KMS-11 (cell line): ENCODE results near the gene PRKCH.

ENCODE experiments used
- H2AFZ ChIP-seq: fragments of 200-600 bp; sonication (generic); 2 replicates; pipeline ENCODE4 v1.6.1; 2016; ENCODE audit warnings: antibody characterized with exemption, mixed run types, low read depth
- H3K27ac ChIP-seq: fragments of 200-600 bp; sonication (generic); 2 replicates; pipeline ENCODE4 v1.6.1; 2016; ENCODE audit warnings: mild to moderate bottlenecking, mixed run types
- H3K27me3 ChIP-seq: fragments of 200-600 bp; sonication (generic); 2 replicates; pipeline ENCODE4 v1.6.1; 2017; ENCODE audit warnings: mild to moderate bottlenecking, low read depth, mixed run types, moderate library complexity; ENCODE audit not compliant: insufficient read depth
- H3K36me3 ChIP-seq: fragments of 200-600 bp; sonication (generic); 2 replicates; pipeline ENCODE4 v1.6.1; 2017; ENCODE audit warnings: mild to moderate bottlenecking, mixed run types; ENCODE audit not compliant: insufficient read depth
- H3K4me1 ChIP-seq: fragments of 200-600 bp; sonication (generic); 2 replicates; pipeline ENCODE4 v1.6.1; 2016; ENCODE audit warnings: mild to moderate bottlenecking, low read depth, mixed run types; ENCODE audit not compliant: poor library complexity, severe bottlenecking
- H3K4me2 ChIP-seq: fragments of 200-600 bp; sonication (generic); 2 replicates; pipeline ENCODE4 v1.7.0; 2016; ENCODE audit warnings: mild to moderate bottlenecking, mixed run types
- H3K4me3 ChIP-seq: fragments of 200-600 bp; sonication (generic); IDR thresholded peaks from 2 replicates; pipeline ENCODE4 v1.6.1; 2017; ENCODE audit warnings: low read depth, low read length, mixed read lengths; ENCODE audit not compliant: insufficient read depth
- H3K79me2 ChIP-seq: fragments of 200-600 bp; sonication (generic); 2 replicates; pipeline ENCODE4 v1.6.1; 2016; ENCODE audit warnings: low read depth, mixed run types; ENCODE audit not compliant: insufficient read depth
- H3K9ac ChIP-seq: fragments of 200-600 bp; sonication (generic); 2 replicates; pipeline ENCODE4 v1.6.1; 2016; ENCODE audit warnings: mild to moderate bottlenecking, mixed run types
- H4K20me1 ChIP-seq: fragments of 200-600 bp; sonication (generic); 2 replicates; pipeline ENCODE4 v1.6.1; 2016; ENCODE audit warnings: mild to moderate bottlenecking, mixed run types; ENCODE audit not compliant: insufficient read depth
- CTCF ChIP-seq: fragments of 200-600 bp; sonication (generic); conservative IDR thresholded peaks from 2 replicates; pipeline ENCODE4 v1.6.1; 2017; ENCODE audit warnings: low read depth, mild to moderate bottlenecking, antibody characterized with exemption, low read length, moderate library complexity, mixed read lengths

The PRKCH gene

GRCh38 chr14:61429316-61429715 is 107.9 kb downstream of the PRKCH start:
- no peaks in the 10 kb centered on the region for H3K36me3 ChIP-seq

GRCh38 chr14:61430066-61430757 is 108.8 kb downstream of the PRKCH start:
- Histone ChIP-seq H3K27me3 (no peaks in the 10 kb centered on the region), H3K36me3 (no peaks in the 10 kb centered on the region), H3K79me2 (no peaks in the 10 kb centered on the region), H4K20me1 (no peaks in the 10 kb centered on the region), H3K9ac (no peak overlapping the region), H3K4me3 (no peak overlapping the region), H3K27ac (no peak overlapping the region), H3K4me2 (no peak overlapping the region), H3K4me1 (no peaks in the 10 kb centered on the region), H2AFZ (no peak overlapping the region)
- no peak for TF ChIP-seq CTCF

More at GRCh38 chr14:61429316-61429715, 107.9 kb downstream of the PRKCH start:
- Histone ChIP-seq H4K20me1 (no peaks in the 10 kb centered on the region), H3K4me2 (no peak overlapping the region), H3K27me3 (no peaks in the 10 kb centered on the region), H3K9ac (no peak overlapping the region), H3K4me1 (no peaks in the 10 kb centered on the region), H3K27ac (no peak overlapping the region), H3K4me3 (no peak overlapping the region), H2AFZ (no peak overlapping the region), H3K79me2 (no peaks in the 10 kb centered on the region)
- TF ChIP-seq CTCF, result no peak

GRCh38 chr14:61433169-61433568 is 111.8 kb downstream of the PRKCH start:
- no peak for TF ChIP-seq CTCF
- no peaks in the 10 kb centered on the region for H3K79me2 ChIP-seq
- no peaks in the 10 kb centered on the region for H3K27me3 ChIP-seq
- no peak overlapping the region for H2AFZ ChIP-seq
- no peak overlapping the region for H3K9ac ChIP-seq
- H3K4me3 ChIP-seq, result no peak overlapping the region
- no peaks in the 10 kb centered on the region for H3K4me1 ChIP-seq
- no peaks in the 10 kb centered on the region for H4K20me1 ChIP-seq
- H3K4me2 ChIP-seq, result no peak overlapping the region
- H3K36me3 ChIP-seq, result no peaks in the 10 kb centered on the region
- no peak overlapping the region for H3K27ac ChIP-seq

- H3K4me3 ChIP-seq, result no peak overlapping the region
- H3K36me3 ChIP-seq, result no peaks in the 10 kb centered on the region
- H3K9ac ChIP-seq, result no peak overlapping the region
- H2AFZ ChIP-seq, result no peak overlapping the region
- no peaks in the 10 kb centered on the region for H3K79me2 ChIP-seq
- no peak for TF ChIP-seq CTCF
- H4K20me1 ChIP-seq, result no peaks in the 10 kb centered on the region
- no peaks in the 10 kb centered on the region for H3K27me3 ChIP-seq
- no peak overlapping the region for H3K4me2 ChIP-seq
- H3K27ac ChIP-seq, result no peak overlapping the region
- no peaks in the 10 kb centered on the region for H3K4me1 ChIP-seq
Measured at GRCh38 chr14:61433828-61434227, 112.4 kb downstream of the PRKCH start.
